Right atrium auricular region (tissue), 2 donors: ENCODE measurements around the gene JAZF1. TPM values are rescaled to one million over a fixed set of nuclear protein-coding genes. Genes with fewer than 3 reads are reported as not detected.

Experiments used
- DNase-seq: peaks from one replicate; pipeline ENCODE4 v3.0.0-alpha.2; 2019; ENCODE audit warnings: low spot score
- H3K27ac ChIP-seq, 2 donors: fragments of 200-600 bp; sonication (generic); 1 replicate in 1 of 2; 2 replicates in 1 of 2; pipeline ENCODE4 v1.5.1; 2016 to 2019
- H3K27me3 ChIP-seq, 2 donors: fragments of 200-600 bp; sonication (generic); one replicate each; pipeline versions ENCODE4 v1.5.1 to v1.6.0; 2017 to 2019
- H3K36me3 ChIP-seq: fragments of 200-600 bp; sonication (generic); one replicate; pipeline ENCODE4 v1.5.1; 2016
- H3K4me1 ChIP-seq, 2 donors: fragments of 200-600 bp; sonication (generic); one replicate each; pipeline versions ENCODE4 v1.5.1 to v1.6.0; 2017 to 2019
- H3K4me3 ChIP-seq, 2 donors: fragments of 200-600 bp; sonication (generic); 1 replicate in 1 of 2; 2 replicates in 1 of 2; pipeline ENCODE4 v1.5.1; 2017 to 2019; ENCODE audit warnings: mild to moderate bottlenecking in 1 of 2, moderate library complexity in 1 of 2
- H3K9me3 ChIP-seq, 2 donors: fragments of 200-600 bp; sonication (generic); one replicate each; pipeline ENCODE4 v1.5.1; 2019
- CTCF ChIP-seq, 2 donors: fragments of 200-600 bp; sonication (generic); IDR thresholded peaks; one replicate each; pipeline ENCODE4 v1.5.1; 2019; ENCODE audit warnings: antibody characterized with exemption in 2 of 2
- total RNA-seq, 2 donors: library from RNA; depleted of rRNA; stranded (reverse); fragments of >200 nt; gene quantifications; one replicate each; pipeline ENCODE4 v1.1.0, GENCODE V29; 2016

Gene JAZF1
- total RNA-seq, 2 donors from 2014 or later = 13.2 to 18.5 TPM

GRCh38 chr7:28024786-28025334 is 155.7 kb downstream of the JAZF1 start:
- no peaks in the 10 kb centered on the region for H3K36me3 ChIP-seq

DNA sequence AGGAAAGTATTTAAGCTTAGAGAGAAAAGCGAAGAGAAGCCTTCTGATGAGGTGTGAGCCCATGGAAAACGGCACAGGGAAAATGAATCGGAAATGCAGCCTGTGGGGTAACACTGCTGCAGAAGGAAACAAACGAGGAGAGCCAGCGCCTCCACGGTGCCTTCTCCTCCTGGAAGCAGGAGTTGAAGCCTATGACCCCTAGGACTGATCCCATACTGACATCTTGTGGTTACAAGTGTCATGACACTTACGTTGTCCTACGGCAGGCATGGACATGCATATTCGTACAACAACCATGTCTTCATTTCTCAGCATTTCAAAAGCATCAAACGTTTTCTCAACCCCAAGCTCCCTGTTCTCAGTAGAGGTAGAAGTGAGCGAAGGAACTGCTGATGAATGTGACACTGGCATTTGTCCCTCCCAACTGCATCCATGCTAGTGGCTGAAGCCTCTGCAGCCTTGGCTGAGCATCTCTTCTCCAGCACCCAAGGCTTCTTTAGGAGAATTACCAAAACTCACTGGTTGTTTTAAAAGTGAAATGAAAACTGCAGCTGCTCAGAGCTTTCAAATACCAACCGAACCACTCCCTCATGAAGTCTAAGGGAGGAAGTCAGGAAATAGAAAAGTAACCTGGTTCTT is 160.2 kb downstream of the JAZF1 start:
- Histone ChIP-seq H3K9me3 (no peaks in the 10 kb centered on the region), H3K4me3 (no peak overlapping the region), H3K27me3 (no peaks in the 10 kb centered on the region), H3K36me3 (no peaks in the 10 kb centered on the region), H3K27ac (no peak overlapping the region), H3K4me1 (peaks cover 0 to 28% of the 10 kb centered on the region in 2 donors)
- peak; percentile 67 for DNase-seq
- peak; percentile 71 to 92 for TF ChIP-seq CTCF (IDR thresholded peaks at IDR 0.05)

More at GRCh38 chr7:28024786-28025334, 155.7 kb downstream of the JAZF1 start:
- DNase-seq = no peak
- Histone ChIP-seq H3K9me3 (no peaks in the 10 kb centered on the region), H3K27ac (no peak overlapping the region), H3K27me3 (no peaks in the 10 kb centered on the region), H3K4me3 (no peak overlapping the region), H3K4me1 (peaks cover 0 to 9% of the 10 kb centered on the region in 2 donors)
- TF ChIP-seq CTCF (IDR thresholded peaks at IDR 0.05) = no peak

GRCh38 chr7:28018856-28019465 is 161.6 kb downstream of the JAZF1 start:
- Histone ChIP-seq H3K36me3 (no peaks in the 10 kb centered on the region), H3K4me1 (peaks cover 0 to 28% of the 10 kb centered on the region in 2 donors), H3K27ac (no peak overlapping the region), H3K4me3 (no peak overlapping the region), H3K27me3 (no peaks in the 10 kb centered on the region), H3K9me3 (no peaks in the 10 kb centered on the region)
- DNase-seq = no peak
- no peak for TF ChIP-seq CTCF (IDR thresholded peaks at IDR 0.05)

DNA sequence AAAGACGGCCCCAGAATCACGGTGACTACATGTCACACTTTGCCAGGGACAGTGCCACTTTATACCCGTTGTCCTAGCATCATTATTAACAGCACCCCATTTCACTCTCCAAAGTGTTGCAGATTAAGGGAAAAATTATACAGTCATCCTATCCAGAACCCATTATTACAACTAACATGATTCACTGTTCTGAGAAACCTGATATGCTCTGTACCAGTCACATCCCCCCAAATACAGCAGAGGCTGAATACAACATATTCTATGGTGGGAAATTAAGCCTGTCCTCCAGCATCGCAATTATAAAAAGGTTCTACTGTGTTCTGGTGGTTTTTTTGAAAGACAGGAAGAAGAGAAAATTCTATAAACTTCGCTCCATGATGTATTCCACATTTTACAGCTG is 162.1 kb downstream of the JAZF1 start:
- Histone ChIP-seq H3K36me3 (no peaks in the 10 kb centered on the region), H3K9me3 (no peaks in the 10 kb centered on the region), H3K4me3 (no peak overlapping the region), H3K27ac (no peak overlapping the region), H3K4me1 (peaks cover 0 to 32% of the 10 kb centered on the region in 2 donors), H3K27me3 (no peaks in the 10 kb centered on the region)
- TF ChIP-seq CTCF (IDR thresholded peaks at IDR 0.05) = no peak
- no peak for DNase-seq

DNA sequence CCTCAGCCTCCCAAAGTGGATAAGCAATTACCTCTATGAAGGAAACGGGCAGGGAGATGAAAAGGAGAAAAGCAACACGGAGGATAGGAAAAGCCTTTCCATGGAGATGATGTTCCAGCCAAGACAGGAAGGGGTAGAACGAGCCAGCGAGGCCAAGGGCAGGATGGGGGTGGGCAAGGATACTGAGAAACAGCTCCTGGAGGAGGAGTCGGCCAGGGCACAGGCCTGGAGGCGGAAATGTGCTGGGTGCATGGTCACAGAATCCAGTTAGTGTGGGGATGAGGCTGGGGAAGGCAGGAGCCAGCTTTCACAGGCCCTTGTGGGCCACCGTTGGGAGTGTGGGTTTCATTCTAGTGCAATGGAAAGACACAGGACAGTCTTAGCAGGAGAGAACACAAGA is 162.6 kb downstream of the JAZF1 start:
- H3K4me3 ChIP-seq = no peak overlapping the region
- no peak overlapping the region for H3K27ac ChIP-seq
- DNase-seq = no peak
- H3K36me3 ChIP-seq = no peaks in the 10 kb centered on the region
- no peaks in the 10 kb centered on the region for H3K9me3 ChIP-seq
- no peaks in the 10 kb centered on the region for H3K27me3 ChIP-seq
- peaks cover 0 to 36% of the 10 kb centered on the region in 2 donors for H3K4me1 ChIP-seq
- no peak for TF ChIP-seq CTCF (IDR thresholded peaks at IDR 0.05)
